Mucosa of stomach (tissue), 1 donor: Measurements from ENCODE around the gene HCLS1.

Experiments used
- H3K27me3 ChIP-seq: one replicate; pipeline ENCODE4 v1.7.0; 2013; ENCODE audit warnings: mild to moderate bottlenecking, low read length; ENCODE audit not compliant: control insufficient read depth, insufficient read depth
- H3K36me3 ChIP-seq: one replicate; pipeline ENCODE4 v1.7.0; 2013; ENCODE audit warnings: low read length; ENCODE audit not compliant: control insufficient read depth, insufficient read depth
- H3K4me1 ChIP-seq: one replicate; pipeline ENCODE4 v1.7.0; 2013; ENCODE audit warnings: mild to moderate bottlenecking, low read length; ENCODE audit not compliant: control insufficient read depth, insufficient read depth
- H3K4me3 ChIP-seq: one replicate; pipeline ENCODE4 v1.7.0; 2013; ENCODE audit warnings: low read length
- H3K9ac ChIP-seq: one replicate; pipeline ENCODE4 v1.7.0; 2013; ENCODE audit warnings: mild to moderate bottlenecking, low read length, moderate library complexity
- H3K9me3 ChIP-seq: one replicate; pipeline ENCODE4 v1.7.0; 2013; ENCODE audit warnings: mild to moderate bottlenecking, low read length, moderate library complexity; ENCODE audit not compliant: control insufficient read depth
- donor health status: Pancreatic carcinoma.

Gene HCLS1

GRCh38 chr3:121649645-121650044 lies 11.1 kb downstream of the HCLS1 start:
- Histone ChIP-seq H3K4me1 (no peaks in the 10 kb centered on the region), H3K36me3 (no peaks in the 10 kb centered on the region), H3K9ac (no peak overlapping the region), H3K27me3 (no peaks in the 10 kb centered on the region), H3K9me3 (no peaks in the 10 kb centered on the region), H3K4me3 (no peak overlapping the region)

DNA sequence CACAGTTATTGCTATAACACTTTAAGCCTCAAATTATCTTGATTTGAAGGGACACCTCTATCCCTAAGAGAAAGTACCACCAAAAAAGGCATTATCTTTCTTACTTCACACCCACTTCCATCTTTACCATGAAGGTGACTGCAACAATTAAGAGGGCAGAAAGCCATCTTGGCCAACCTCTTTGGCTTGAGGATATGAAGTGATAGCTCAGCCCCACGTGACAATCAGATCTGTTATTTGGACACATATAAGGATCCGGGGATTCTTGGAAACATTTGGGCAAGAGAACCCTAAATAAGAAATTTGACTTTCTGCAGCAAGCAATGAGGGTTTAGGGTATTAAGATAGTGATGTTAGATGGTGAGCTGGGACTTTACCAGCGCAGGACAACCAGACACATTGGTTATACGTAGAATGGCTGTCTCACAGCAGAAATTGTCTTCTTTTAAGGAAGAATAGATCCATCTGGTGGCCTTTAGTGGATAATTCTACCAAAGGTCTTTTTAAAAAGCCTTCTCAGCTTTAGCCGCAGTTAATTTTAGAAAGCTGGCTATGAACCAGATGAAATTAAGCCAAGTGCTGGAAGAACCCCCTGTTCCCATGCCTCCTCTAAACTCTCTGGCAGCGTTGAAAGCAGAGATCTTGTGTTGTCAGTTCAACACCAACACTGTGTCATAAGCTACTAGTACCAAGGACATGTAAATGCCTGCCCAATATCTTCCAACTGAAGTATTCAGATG lies 12.3 kb downstream of the HCLS1 start:
- no peaks in the 10 kb centered on the region for H3K27me3 ChIP-seq
- H3K9me3 ChIP-seq = no peaks in the 10 kb centered on the region
- H3K4me3 ChIP-seq = no peak overlapping the region
- no peak overlapping the region for H3K9ac ChIP-seq
- H3K36me3 ChIP-seq = no peaks in the 10 kb centered on the region
- H3K4me1 ChIP-seq = no peaks in the 10 kb centered on the region

DNA sequence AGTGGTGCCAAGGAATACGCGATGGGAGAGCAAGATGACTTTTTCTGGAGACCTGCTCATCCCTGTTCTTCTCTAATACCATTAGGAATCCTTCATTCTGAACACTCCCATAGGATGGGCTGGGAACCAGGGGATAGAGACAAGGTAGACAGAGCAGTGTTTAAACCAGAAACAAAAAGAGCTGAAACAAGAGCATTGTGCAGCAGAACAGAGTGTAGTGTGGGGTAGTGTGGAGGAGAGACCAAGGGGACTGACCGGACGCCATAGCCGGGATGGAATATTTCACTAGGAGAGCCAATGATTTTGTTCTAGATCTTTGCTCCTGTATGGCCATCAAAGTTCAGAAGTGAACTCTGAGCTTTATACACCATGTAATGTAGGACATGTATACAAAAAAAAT lies 15.6 kb downstream of the HCLS1 start:
- no peaks in the 10 kb centered on the region for H3K9me3 ChIP-seq
- H3K9ac ChIP-seq = no peak overlapping the region
- no peaks in the 10 kb centered on the region for H3K36me3 ChIP-seq
- H3K27me3 ChIP-seq = no peaks in the 10 kb centered on the region
- no peak overlapping the region for H3K4me3 ChIP-seq
- no peaks in the 10 kb centered on the region for H3K4me1 ChIP-seq

GRCh38 chr3:121642601-121643314 lies 17.9 kb downstream of the HCLS1 start:
- Histone ChIP-seq H3K27me3 (no peaks in the 10 kb centered on the region), H3K4me3 (no peak overlapping the region), H3K36me3 (no peaks in the 10 kb centered on the region), H3K9me3 (no peaks in the 10 kb centered on the region), H3K4me1 (no peaks in the 10 kb centered on the region), H3K9ac (no peak overlapping the region)

DNA sequence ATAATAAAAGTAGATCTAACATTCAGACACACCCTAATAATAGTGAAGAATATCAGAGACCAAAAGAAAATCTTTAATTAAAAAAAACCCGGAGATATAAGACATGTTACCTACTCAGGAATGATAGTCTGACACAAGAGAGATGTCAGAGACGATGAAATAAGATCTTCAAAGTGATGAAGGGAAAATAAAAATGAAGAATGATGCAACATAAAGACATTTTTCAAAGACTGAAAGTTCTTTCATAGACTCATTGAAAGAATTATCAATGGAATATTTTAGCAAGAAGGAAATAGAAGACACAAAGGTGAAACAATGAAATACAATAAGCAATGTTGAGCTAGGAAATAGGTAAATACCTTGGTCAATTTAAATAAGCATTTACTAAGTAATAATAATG lies 19.6 kb downstream of the HCLS1 start:
- Histone ChIP-seq H3K9me3 (no peaks in the 10 kb centered on the region), H3K4me3 (no peak overlapping the region), H3K36me3 (no peaks in the 10 kb centered on the region), H3K4me1 (no peaks in the 10 kb centered on the region), H3K9ac (no peak overlapping the region), H3K27me3 (no peaks in the 10 kb centered on the region)

DNA sequence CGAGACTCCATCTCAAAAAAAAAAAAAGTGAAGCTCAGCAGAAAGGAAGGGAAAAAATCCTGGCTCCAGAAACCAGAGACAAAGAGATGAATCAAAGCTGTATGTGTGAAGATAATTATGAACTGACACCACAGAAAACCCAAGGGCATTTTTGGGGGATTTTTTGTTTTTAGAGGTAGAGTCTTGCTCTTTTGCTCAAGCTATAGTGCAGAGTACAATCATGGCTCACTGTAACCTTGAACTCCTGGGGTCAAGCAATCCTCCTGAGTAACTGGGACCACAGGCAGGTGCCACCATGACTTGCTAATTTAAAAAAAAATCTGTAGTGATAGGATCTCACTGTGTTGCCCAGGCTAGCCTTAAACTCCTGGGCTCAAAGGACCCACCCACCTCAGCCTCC lies 22.8 kb downstream of the HCLS1 start:
- H3K27me3 ChIP-seq = no peaks in the 10 kb centered on the region
- H3K9ac ChIP-seq = no peak overlapping the region
- no peaks in the 10 kb centered on the region for H3K4me1 ChIP-seq
- H3K36me3 ChIP-seq = no peaks in the 10 kb centered on the region
- H3K4me3 ChIP-seq = no peak overlapping the region
- no peaks in the 10 kb centered on the region for H3K9me3 ChIP-seq

DNA sequence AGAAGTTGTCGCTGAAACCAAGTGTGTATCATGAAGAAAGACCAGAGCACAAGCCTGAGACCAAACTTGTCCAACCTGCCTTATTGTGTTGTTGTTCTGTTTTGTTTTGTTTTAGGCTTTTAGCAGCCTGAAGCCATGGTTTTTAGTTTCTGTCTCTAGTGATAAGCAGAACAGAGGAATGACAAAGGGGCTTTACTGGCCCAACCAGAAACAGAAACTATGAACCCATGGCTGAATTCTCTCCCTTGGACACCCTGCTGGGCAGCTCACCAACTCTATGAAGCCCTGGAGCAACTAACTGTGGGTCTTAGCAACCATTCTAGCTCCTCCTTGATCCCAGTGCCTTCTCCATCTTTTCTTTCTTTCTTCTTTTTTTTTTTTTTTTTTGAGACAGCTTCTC lies 30.3 kb downstream of the HCLS1 start:
- H3K4me1 ChIP-seq = no peaks in the 10 kb centered on the region
- H3K36me3 ChIP-seq = no peaks in the 10 kb centered on the region
- no peaks in the 10 kb centered on the region for H3K9me3 ChIP-seq
- no peak overlapping the region for H3K4me3 ChIP-seq
- H3K9ac ChIP-seq = no peak overlapping the region
- no peaks in the 10 kb centered on the region for H3K27me3 ChIP-seq

- Histone ChIP-seq H3K9me3 (no peaks in the 10 kb centered on the region), H3K9ac (no peak overlapping the region), H3K4me1 (no peaks in the 10 kb centered on the region), H3K4me3 (no peak overlapping the region), H3K27me3 (no peaks in the 10 kb centered on the region), H3K36me3 (no peaks in the 10 kb centered on the region)
Observed at GRCh38 chr3:121629601-121630000, 31.1 kb downstream of the HCLS1 start.

GRCh38 chr3:121627622-121628021 lies 33.1 kb downstream of the HCLS1 start:
- Histone ChIP-seq H3K4me1 (no peaks in the 10 kb centered on the region), H3K27me3 (no peaks in the 10 kb centered on the region), H3K9me3 (no peaks in the 10 kb centered on the region), H3K4me3 (no peak overlapping the region), H3K36me3 (no peaks in the 10 kb centered on the region), H3K9ac (no peak overlapping the region)

DNA sequence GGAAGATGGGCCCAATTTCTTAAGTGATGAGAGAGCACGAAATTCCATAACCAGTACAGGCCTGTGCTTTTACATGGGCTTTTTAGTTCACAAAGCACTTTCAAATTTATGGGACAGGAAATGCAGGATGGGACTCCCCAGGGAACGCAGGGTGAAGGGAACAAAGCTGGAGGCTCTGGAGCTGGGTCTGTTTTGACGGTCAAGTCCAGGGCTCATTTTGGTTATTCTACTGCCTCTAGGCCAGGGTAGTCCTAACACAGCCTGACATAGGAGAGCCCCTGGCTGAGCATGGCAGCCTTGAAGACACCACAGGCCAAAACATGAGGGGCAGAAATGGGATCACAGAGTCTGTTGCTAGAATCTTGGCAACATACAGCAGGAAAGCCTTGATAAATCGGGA lies 33.5 kb downstream of the HCLS1 start:
- Histone ChIP-seq H3K4me3 (no peak overlapping the region), H3K27me3 (no peaks in the 10 kb centered on the region), H3K9ac (no peak overlapping the region), H3K4me1 (no peaks in the 10 kb centered on the region), H3K9me3 (no peaks in the 10 kb centered on the region), H3K36me3 (no peaks in the 10 kb centered on the region)

DNA sequence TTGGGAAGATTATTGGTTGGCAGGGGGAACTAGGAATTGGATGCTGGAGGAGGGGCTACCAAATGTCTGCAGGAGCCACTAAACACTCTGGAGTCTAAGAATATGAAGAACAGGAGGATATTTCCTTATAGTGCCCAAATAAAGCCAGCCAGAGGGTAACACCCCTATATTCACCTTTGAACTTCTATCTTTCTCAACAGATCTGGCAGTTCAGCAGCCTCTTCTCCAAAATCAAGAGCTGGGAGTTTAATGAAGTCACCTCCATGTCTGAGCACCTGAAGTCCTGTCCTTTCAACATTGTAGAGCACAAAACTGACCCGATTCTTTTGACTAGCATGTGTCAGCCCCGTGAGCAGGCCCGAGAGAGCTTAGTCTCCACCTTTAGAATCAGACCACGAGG lies 34.2 kb downstream of the HCLS1 start:
- H3K9me3 ChIP-seq = no peaks in the 10 kb centered on the region
- H3K27me3 ChIP-seq = no peaks in the 10 kb centered on the region
- H3K9ac ChIP-seq = no peak overlapping the region
- no peak overlapping the region for H3K4me3 ChIP-seq
- H3K4me1 ChIP-seq = no peaks in the 10 kb centered on the region
- no peaks in the 10 kb centered on the region for H3K36me3 ChIP-seq

DNA sequence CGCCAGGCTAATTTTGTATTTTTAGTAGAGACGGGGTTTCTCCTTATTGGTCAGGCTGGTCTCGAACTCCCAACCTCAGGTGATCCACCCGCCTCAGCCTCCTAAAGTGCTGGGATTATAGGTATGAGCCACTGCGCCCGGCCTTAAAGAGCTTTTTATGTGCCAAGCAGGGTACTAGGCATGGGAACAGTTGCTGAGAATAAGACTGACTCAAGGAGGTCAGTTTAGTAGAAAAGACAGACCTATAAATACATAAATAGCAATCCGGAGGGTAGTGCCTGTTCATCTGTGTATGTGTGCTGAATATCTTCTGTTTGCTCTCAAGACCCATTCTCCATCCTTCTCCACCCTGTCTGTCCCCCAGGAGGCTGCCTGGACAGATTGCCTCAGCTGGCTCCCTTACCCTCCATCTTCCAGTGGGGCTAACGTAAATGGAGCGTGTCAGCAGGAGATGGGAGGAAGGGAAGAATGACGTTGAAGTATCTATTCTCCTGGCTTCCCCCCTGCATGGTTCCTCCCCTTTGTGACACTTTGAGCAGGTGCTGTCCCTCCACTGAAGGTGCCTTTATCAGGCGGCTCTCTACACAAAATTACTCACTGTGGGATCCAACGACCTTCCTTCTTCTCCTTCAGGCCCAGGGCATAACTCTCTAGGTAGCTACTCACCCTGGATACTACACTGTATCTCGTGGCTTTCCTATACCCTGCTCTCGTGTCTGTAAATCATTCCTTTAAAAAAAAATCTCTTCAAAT lies 36.4 kb downstream of the HCLS1 start:
- no peaks in the 10 kb centered on the region for H3K9me3 ChIP-seq
- no peaks in the 10 kb centered on the region for H3K36me3 ChIP-seq
- no peaks in the 10 kb centered on the region for H3K27me3 ChIP-seq
- no peak overlapping the region for H3K9ac ChIP-seq
- H3K4me1 ChIP-seq = no peaks in the 10 kb centered on the region
- H3K4me3 ChIP-seq = no peak overlapping the region
